ENCODE results near the gene AKAP6.
A peak's percentile ranks its signal among the peaks of the same experiment; 100 is the strongest.
"Not testable (repeated sequence)": the region's sequence is repeated elsewhere in the genome, so short reads cannot be mapped to it uniquely, and the experiment has no call there.

The AKAP6 gene

GRCh38 chr14:32432813-32433538 lies 103.9 kb downstream of the AKAP6 start:
- no peak for FAIRE-seq
- no peak for DNase-seq (ENCODE audit: insufficient read length, low spot score)

GRCh38 chr14:32434180-32434579 lies 105.1 kb downstream of the AKAP6 start:
- FAIRE-seq (no peak), DNase-seq (ENCODE audit: insufficient read length, low spot score) (no peak)

DNA sequence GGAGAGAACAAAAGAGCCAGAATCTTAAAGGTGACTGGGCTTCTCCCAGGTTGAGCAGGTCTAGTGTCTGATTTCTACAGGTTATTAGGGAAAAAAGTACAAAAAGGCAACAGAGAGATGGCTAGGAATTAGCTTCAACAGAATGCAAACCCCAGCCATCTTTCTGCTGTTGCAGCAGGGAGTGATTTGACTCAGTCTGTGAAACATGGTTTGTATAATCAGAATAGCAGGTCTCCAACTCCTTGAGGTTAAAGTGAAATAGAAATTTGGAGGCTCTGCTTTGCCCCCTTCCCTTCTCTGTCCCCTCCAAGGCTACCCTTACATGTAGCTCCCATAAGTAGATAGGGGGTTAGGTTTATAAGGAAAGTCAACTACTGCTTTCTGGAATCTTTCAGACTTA lies 105.8 kb downstream of the AKAP6 start:
- FAIRE-seq = no peak
- no peak for DNase-seq (ENCODE audit: insufficient read length, low spot score)

GRCh38 chr14:32435411-32435810 lies 106.3 kb downstream of the AKAP6 start:
- no peak for DNase-seq (ENCODE audit: insufficient read length, low spot score)
- no peak for FAIRE-seq

DNA sequence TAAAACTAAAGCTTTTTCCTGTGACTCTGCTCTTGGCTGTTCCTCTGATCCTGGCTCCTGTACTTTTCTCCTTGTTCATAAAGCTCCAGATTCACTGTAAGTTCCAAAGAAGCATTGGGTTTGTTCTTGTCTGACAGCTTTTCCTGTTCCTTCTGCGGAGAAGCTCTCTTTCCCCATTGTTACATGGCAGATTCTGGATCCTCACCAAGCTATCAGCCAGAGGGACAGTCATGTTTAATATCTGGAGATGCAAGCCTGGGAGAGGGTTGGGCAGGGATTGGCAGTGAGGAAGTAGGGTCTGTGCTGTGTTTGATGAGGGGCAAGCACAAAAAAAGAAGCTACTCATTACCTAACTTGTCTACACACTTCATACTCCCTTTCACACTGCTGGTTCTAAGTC lies 107.9 kb downstream of the AKAP6 start:
- FAIRE-seq = no peak
- no peak for DNase-seq (ENCODE audit: insufficient read length, low spot score)

GRCh38 chr14:32438517-32438916 lies 109.4 kb downstream of the AKAP6 start:
- no peak for DNase-seq (ENCODE audit: insufficient read length, low spot score)
- FAIRE-seq = no peak

DNA sequence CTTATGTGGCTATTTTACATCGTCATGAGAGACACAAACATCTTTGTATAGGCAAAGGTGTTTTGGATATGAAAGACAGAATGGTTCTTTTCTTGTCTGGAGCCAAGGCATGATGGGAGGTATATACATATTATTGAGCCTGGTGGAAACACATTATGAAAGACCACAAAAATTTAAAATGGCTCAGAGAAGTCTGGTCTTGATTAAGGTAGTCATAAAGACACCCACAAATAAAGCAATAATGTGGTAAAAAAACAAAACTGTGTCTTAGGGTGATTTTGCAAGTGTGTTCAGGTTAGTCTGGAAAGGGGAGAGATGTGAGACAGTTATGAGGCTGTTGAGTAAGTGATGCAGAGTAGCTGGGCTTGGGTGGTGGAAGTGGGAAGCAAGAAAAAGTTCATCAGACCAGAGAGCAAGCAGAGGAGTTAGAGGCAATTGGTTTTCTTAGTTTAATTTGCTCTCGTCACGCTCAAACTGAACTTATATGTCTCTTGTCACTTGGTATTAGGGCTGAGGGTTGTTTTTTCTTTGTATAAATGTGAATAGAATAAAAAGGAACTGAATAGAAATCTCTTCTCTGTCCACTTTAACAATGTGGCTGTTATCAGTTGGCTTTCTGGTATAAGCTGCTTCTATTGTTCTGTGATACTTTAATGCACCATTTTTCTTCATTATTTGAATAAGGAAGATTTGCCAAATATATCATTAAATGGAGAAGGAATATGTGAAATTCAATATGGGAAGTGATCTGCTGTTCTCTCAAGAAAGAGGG lies 115.0 kb downstream of the AKAP6 start:
- no peak for FAIRE-seq
- no peak for DNase-seq (ENCODE audit: insufficient read length, low spot score)

GRCh38 chr14:32447371-32447770 lies 118.3 kb downstream of the AKAP6 start:
- FAIRE-seq = no peak

DNA sequence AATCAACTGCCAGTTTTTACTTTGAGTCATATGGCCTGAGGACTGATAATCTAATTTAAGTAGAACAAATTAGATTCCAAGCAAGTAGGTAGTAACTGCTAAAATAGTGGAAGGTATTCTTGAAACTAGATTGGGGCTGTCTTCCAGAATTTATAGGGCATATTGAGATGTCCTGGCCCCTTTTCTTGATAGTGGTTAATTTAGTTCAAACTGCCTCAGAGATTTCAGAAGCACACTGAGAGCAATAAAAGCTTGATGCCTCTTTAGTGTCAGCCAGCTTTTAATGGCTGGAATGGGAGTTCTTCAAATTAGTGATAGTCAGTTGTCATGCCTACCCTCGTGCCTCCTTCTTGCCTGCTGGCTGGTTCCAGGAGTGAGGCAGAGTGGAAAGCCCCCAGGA lies 120.5 kb downstream of the AKAP6 start:
- no peak for DNase-seq (ENCODE audit: insufficient read length, low spot score)
- FAIRE-seq = no peak

More at GRCh38 chr14:32447371-32447770, 118.3 kb downstream of the AKAP6 start:
- no peak for DNase-seq (ENCODE audit: insufficient read length, low spot score)

DNA sequence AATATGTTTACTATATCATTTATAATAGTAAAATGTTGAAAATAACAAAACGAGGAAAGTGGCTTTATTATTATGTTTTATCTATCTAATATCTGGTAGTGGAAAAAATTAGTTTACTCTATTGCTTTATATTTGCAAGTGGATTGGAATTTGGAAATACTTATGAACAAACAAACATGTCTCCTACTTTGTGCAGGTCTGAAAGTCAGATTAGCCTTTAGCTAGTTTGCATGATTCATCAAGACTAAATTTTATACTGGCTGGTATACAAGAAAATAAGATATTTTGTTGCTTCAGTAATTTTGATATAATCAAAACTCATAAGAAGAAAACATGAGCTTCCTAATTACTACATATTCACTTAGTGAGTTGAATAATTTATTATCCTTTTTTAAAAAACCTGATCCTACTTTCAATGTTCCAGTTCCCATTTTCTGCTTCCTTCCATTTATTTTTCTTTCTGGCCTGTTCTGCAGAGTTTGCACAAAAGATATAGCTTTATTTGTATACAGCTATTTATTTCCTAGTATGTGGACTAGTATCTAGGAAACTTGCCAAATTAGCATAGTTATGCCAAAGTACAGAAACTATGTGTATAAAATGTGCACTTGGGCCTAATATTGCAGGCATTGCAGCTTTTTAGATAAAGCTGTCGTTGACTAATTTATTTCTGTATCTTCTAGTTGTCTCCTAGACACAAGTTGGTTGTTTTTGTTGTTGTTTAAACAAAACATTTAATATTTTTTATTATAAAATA lies 122.0 kb downstream of the AKAP6 start:
- DNase-seq (ENCODE audit: insufficient read length, low spot score) = no peak
- no peak for FAIRE-seq

DNA sequence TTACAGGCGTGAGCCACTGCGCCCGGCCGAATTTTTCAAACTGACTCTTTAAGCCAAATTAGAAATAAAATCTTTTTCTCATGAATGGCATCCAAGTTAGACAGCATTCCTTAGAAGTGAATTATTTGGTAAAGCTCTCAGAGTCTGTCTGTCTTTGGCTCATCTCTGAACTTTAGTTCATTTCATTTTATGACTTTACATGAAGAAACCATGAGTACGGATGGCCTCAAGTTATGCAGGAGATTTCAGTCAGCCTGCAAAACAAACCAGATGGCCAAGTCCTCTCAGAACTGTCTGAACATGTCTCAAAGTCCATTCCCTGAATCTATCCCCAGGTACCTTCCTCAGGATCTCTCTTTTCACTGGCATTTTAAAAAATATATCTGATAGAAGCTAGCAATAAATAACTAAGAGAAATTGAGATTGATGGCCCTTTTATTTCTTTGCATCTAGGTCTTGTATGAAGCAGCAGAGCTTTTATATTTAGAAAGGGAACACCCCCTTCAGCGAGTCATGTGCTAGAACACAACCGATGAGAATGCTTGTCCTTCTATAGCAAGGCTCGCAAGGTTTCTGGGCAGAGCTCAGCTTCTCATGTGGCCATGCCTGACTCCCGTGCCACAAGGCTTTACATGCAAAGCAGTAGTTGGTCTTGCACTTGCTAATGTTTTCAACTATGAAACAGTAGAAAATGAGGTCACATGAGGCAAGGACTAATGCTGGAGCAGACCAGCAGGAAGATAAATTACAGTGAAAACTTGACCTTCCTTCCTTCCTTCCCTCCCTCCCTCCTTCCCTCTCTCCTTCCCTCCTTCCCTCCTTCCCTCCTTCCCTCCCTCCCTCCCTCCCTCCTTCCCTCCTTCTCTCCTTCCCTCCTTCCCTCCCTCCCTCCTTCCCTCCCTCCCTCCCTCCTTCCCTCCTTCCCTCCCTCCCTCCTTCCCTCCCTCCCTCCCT lies 125.0 kb downstream of the AKAP6 start:
- FAIRE-seq = no peak

GRCh38 chr14:32457213-32457920 lies 128.3 kb downstream of the AKAP6 start:
- peak; percentile 10 for DNase-seq (ENCODE audit: insufficient read length, low spot score)
- no peak for FAIRE-seq

More for the DNA sequence above, 125.0 kb downstream of the AKAP6 start:
- DNase-seq (ENCODE audit: insufficient read length, low spot score) = no peak

- no peak for FAIRE-seq
- DNase-seq (ENCODE audit: insufficient read length, low spot score) = no peak
Measured at GRCh38 chr14:32458720-32459119, 129.6 kb downstream of the AKAP6 start.

DNA sequence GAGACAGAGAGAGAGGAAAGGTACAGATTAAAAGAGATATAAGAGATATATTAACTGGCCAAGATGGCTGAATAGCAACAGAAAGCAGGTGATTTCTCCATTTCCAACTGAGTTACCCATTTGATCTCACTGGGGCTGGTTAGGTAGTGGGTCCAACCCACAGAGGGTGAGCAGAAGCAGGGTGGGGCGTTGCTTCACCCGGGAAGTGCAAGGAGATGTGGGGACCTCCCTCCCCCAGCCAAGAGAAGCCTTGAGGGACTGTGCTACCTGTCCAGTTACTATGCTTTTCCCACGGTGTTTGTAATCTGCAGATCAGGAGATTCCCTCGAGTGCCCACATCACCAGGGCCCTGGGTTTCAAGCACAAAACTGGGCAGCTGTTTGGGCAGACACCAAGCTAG lies 131.2 kb downstream of the AKAP6 start:
- no peak for FAIRE-seq
- no peak for DNase-seq (ENCODE audit: insufficient read length, low spot score)

- not testable (repeated sequence) for FAIRE-seq; DNase-seq (ENCODE audit: insufficient read length, low spot score)
Measured at GRCh38 chr14:32462553-32462952, 133.5 kb downstream of the AKAP6 start.

DNA sequence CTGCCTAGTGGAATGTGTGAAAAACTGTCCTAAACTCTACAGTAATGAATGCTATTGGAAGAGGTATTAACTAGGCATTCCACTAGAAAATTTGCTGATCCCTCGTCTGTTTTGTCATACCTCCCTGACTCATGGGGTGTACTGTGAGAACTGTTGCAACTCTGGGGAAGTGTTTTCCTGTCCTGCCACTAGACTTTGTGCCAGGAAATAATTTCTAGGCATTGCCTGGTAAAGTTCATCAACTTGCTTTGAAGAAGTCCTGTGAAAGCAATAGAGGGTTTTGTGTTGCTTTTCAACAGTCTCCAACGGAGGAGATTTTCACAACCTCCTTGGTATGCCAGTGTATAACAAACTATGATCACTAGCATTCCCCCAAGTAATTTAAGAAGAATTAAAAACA lies 139.9 kb downstream of the AKAP6 start:
- no peak for DNase-seq (ENCODE audit: insufficient read length, low spot score)
- FAIRE-seq = no peak

DNA sequence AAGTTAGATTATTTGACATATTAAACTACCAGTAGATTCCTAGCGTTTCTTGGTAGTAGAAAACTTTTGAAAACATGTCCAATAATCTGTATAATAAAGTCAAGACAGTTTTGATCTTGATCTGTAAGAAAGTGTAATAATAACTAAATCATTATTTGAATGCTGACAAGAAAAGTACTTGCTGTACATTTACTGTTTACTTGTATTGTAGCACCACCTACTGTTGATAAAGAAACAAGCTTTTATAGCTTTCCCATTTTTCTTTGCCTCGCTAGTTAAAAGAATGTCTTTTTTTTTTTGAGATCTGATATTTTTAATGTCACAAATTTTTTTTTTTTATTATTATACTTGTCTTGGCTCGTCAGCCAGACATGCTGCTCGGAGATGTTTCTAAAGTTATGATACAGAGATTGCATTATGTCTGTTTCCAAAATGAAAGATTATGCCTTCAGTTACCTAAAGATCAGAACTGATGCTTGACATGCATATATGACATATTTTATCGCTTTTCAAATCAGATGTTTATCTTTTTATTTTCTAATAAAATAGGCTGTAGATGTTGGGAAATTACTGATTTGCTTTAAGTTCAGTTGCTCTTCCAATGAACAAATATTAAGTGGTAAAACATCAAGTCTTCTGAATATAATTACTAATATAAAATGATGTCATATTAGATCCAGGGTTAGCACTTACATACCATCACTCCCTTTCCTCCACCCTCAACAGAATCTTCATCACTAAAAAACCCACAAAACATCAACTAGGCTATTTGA lies 140.5 kb downstream of the AKAP6 start:
- FAIRE-seq = no peak
- DNase-seq (ENCODE audit: insufficient read length, low spot score) = peak; percentile 18

DNA sequence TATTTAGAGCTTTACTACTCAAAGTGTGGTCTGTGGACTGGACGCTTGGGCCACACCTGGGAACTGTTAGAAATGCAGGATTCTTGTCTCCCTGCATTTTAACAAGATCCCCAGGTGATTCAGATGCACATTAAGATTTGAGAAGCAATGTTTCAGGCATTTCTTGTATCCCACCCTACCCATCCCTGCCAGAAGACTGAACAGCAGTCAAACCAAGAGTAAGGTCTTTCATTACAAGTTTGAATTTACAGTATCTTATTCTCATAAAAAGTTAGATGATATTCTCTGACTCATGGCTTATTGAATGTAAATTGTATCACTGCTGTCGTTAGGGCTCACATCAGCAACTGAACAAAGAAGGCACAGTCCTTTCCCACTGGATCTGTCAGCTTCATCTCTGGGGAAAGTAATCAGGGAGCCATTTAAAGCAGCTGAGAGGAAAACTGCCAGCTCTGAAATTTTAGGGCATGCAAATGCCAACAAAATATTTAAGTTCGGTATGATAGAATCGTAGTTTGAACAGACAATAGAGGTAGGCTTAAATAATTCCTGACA lies 141.1 kb downstream of the AKAP6 start:
- FAIRE-seq = no peak

DNA sequence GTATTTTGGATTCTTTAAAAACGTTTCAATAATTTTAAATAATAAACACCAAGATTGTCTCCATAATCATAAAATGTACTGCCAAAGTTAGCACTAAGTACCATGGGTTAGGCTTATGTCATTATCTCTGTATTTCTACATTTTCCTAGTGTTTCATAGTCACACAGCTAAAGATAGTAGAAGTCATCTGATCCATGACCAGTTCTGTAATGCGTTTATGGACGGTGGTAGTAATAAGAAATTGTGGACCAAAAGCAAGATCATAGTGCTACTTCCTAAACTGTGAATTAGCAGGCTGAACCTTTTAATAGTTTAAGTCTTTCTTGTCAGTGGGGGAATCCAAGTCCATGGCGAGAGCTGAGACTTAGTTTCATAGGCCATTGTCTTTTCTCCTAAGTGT lies 142.1 kb downstream of the AKAP6 start:
- DNase-seq (ENCODE audit: insufficient read length, low spot score) (no peak), FAIRE-seq (no peak)

More for the DNA sequence above, 141.1 kb downstream of the AKAP6 start:
- no peak for DNase-seq (ENCODE audit: insufficient read length, low spot score)

All from HTR-8/SVneo (cell line).